ENCODE data around the gene TMA7B. TPM values are rescaled to one million over a fixed set of nuclear protein-coding genes. Genes with fewer than 3 reads are reported as not detected.

The TMA7B gene
- total RNA-seq, 2 experiments from 2014 or later, result 8.6 to 8.7 TPM

GRCh38 chr22:39967996-39968972, 8.1 kb downstream of the TMA7B start:
- ATAC-seq, result no peak
- H3K27me3 Mint-ChIP-seq (ENCODE audit: low read depth), result no peaks in the 10 kb centered on the region
- CTCF ChIA-PET, result interaction anchor here (1.9 kb wide), 1 partner anchor 57 kb away, joined by 9 read pairs; no protein-coding TSS in a partner anchor

GRCh38 chr22:39970742-39971141, 10.5 kb downstream of the TMA7B start:
- Mint-ChIP-seq H3K4me3 (no peak overlapping the region), H3K27me3 (ENCODE audit: low read depth) (no peaks in the 10 kb centered on the region), H3K27ac (no peak overlapping the region), H3K4me1 (ENCODE audit: low read depth) (no peaks in the 10 kb centered on the region), H3K9me3 (ENCODE audit: insufficient read depth) (no peaks in the 10 kb centered on the region), H3K36me3 (ENCODE audit: low read depth) (peaks cover 93% of the 10 kb centered on the region)
- DNase-seq (no peak), ATAC-seq (no peak)
- ChIA-PET CTCF (no interaction called here), POLR2A (interaction anchor here (1.0 kb wide), 1 partner anchor 8 kb away, joined by 4 read pairs; no protein-coding TSS in a partner anchor)

More at GRCh38 chr22:39967996-39968972, 8.1 kb downstream of the TMA7B start:
- Mint-ChIP-seq H3K27ac (peak overlapping the region; percentile 0), H3K4me3 (no peak overlapping the region), H3K36me3 (ENCODE audit: low read depth) (peaks cover 94% of the 10 kb centered on the region), H3K4me1 (ENCODE audit: low read depth) (peaks cover 7% of the 10 kb centered on the region), H3K9me3 (ENCODE audit: insufficient read depth) (no peaks in the 10 kb centered on the region)
- POLR2A ChIA-PET, result no interaction called here
- DNase-seq, result no peak

GRCh38 chr22:39972641-39973040, 12.4 kb downstream of the TMA7B start:
- Mint-ChIP-seq H3K9me3 (ENCODE audit: insufficient read depth) (no peaks in the 10 kb centered on the region), H3K27ac (peak overlapping the region; percentile 66), H3K36me3 (ENCODE audit: low read depth) (peaks cover 94% of the 10 kb centered on the region), H3K27me3 (ENCODE audit: low read depth) (no peaks in the 10 kb centered on the region), H3K4me3 (no peak overlapping the region), H3K4me1 (ENCODE audit: low read depth) (peaks cover 5% of the 10 kb centered on the region)
- ChIA-PET POLR2A (interaction anchor here (1.1 to 1.6 kb wide), 2 partner anchors 11 to 125 kb away, joined by 3 to 7 read pairs; no protein-coding TSS in a partner anchor), CTCF (interaction anchor here (0.7 to 1.6 kb wide), 2 partner anchors 11 to 29 kb away, joined by 3 to 4 read pairs; no protein-coding TSS in a partner anchor)
- ATAC-seq, result no peak
- DNase-seq, result no peak

- ChIA-PET POLR2A (interaction anchor here (1.0 to 1.6 kb wide), 3 partner anchors 11 to 126 kb away, joined by 3 to 7 read pairs (median 4); no protein-coding TSS in a partner anchor), CTCF (interaction anchor here (0.9 to 1.6 kb wide), 2 partner anchors 12 to 20 kb away, joined by 3 to 4 read pairs; no protein-coding TSS in a partner anchor)
- Mint-ChIP-seq H3K4me1 (ENCODE audit: low read depth) (peaks cover 10% of the 10 kb centered on the region), H3K27me3 (ENCODE audit: low read depth) (no peaks in the 10 kb centered on the region), H3K27ac (no peak overlapping the region), H3K9me3 (ENCODE audit: insufficient read depth) (no peaks in the 10 kb centered on the region), H3K4me3 (no peak overlapping the region), H3K36me3 (ENCODE audit: low read depth) (peaks cover 90% of the 10 kb centered on the region)
- ATAC-seq, result no peak
- no peak for DNase-seq
Measured at GRCh38 chr22:39973656-39974055, 13.5 kb downstream of the TMA7B start.

- peaks cover 13% of the 10 kb centered on the region for H3K4me1 Mint-ChIP-seq (ENCODE audit: low read depth)
- POLR2A ChIA-PET, result interaction anchor here (1.0 to 1.6 kb wide), 2 partner anchors 10 to 12 kb away, joined by 4 to 7 read pairs; no protein-coding TSS in a partner anchor
Measured at GRCh38 chr22:39974065-39974464, 13.9 kb downstream of the TMA7B start.

GRCh38 chr22:39979048-39979447, 18.9 kb downstream of the TMA7B start:
- CTCF ChIA-PET, result interaction anchor here (0.9 kb wide), 1 partner anchor 445 kb away, joined by 3 read pairs; no protein-coding TSS in a partner anchor
- POLR2A ChIA-PET, result interaction anchor here (0.8 kb wide), 1 partner anchor 384 kb away, joined by 3 read pairs; no protein-coding TSS in a partner anchor
- no peaks in the 10 kb centered on the region for H3K9me3 Mint-ChIP-seq (ENCODE audit: insufficient read depth)

More at GRCh38 chr22:39974065-39974464, 13.9 kb downstream of the TMA7B start:
- ATAC-seq (no peak), DNase-seq (no peak)
- CTCF ChIA-PET, result interaction anchor here (0.9 kb wide), 1 partner anchor 20 kb away, joined by 3 read pairs; no protein-coding TSS in a partner anchor
- no peaks in the 10 kb centered on the region for H3K27me3 Mint-ChIP-seq (ENCODE audit: low read depth)
- H3K9me3 Mint-ChIP-seq (ENCODE audit: insufficient read depth), result no peaks in the 10 kb centered on the region
- no peak overlapping the region for H3K4me3 Mint-ChIP-seq
- peaks cover 89% of the 10 kb centered on the region for H3K36me3 Mint-ChIP-seq (ENCODE audit: low read depth)
- no peak overlapping the region for H3K27ac Mint-ChIP-seq

GRCh38 chr22:39979458-39979857, 19.3 kb downstream of the TMA7B start:
- DNase-seq (no peak), ATAC-seq (no peak)
- H3K36me3 Mint-ChIP-seq (ENCODE audit: low read depth), result peaks cover 55% of the 10 kb centered on the region
- H3K27me3 Mint-ChIP-seq (ENCODE audit: low read depth), result no peaks in the 10 kb centered on the region
- ChIA-PET CTCF (interaction anchor here (0.9 to 1.0 kb wide), 2 partner anchors 46 to 445 kb away, joined by 3 read pairs; no protein-coding TSS in a partner anchor), POLR2A (interaction anchor here (0.6 kb wide), 1 partner anchor 37 kb away, joined by 3 read pairs; no protein-coding TSS in a partner anchor)
- H3K9me3 Mint-ChIP-seq (ENCODE audit: insufficient read depth), result no peaks in the 10 kb centered on the region
- H3K27ac Mint-ChIP-seq, result peak overlapping the region; percentile 54
- H3K4me3 Mint-ChIP-seq, result no peak overlapping the region
- H3K4me1 Mint-ChIP-seq (ENCODE audit: low read depth), result peaks cover 37% of the 10 kb centered on the region

More at GRCh38 chr22:39979048-39979447, 18.9 kb downstream of the TMA7B start:
- Mint-ChIP-seq H3K27me3 (ENCODE audit: low read depth) (no peaks in the 10 kb centered on the region), H3K4me1 (ENCODE audit: low read depth) (peaks cover 35% of the 10 kb centered on the region), H3K4me3 (no peak overlapping the region), H3K27ac (peak overlapping the region; percentile 54), H3K36me3 (ENCODE audit: low read depth) (peaks cover 55% of the 10 kb centered on the region)
- no peak for DNase-seq
- ATAC-seq, result no peak

GRCh38 chr22:39980596-39980995, 20.4 kb downstream of the TMA7B start:
- ATAC-seq (peak; percentile 17), DNase-seq (no peak)
- Mint-ChIP-seq H3K36me3 (ENCODE audit: low read depth) (peaks cover 55% of the 10 kb centered on the region), H3K9me3 (ENCODE audit: insufficient read depth) (no peaks in the 10 kb centered on the region), H3K4me3 (no peak overlapping the region), H3K27me3 (ENCODE audit: low read depth) (no peaks in the 10 kb centered on the region), H3K27ac (peak overlapping the region; percentile 43), H3K4me1 (ENCODE audit: low read depth) (peaks cover 47% of the 10 kb centered on the region)
- POLR2A ChIA-PET, result no interaction called here
- CTCF ChIA-PET, result interaction anchor here (1.1 kb wide), 1 partner anchor 29 kb away, joined by 3 read pairs; no protein-coding TSS in a partner anchor

- DNase-seq (no peak), ATAC-seq (no peak)
- Mint-ChIP-seq H3K9me3 (ENCODE audit: insufficient read depth) (no peaks in the 10 kb centered on the region), H3K27me3 (ENCODE audit: low read depth) (no peaks in the 10 kb centered on the region), H3K4me1 (ENCODE audit: low read depth) (peaks cover 43% of the 10 kb centered on the region), H3K4me3 (no peak overlapping the region), H3K27ac (peak overlapping the region; percentile 50), H3K36me3 (ENCODE audit: low read depth) (peaks cover 30% of the 10 kb centered on the region)
- ChIA-PET CTCF (interaction anchor here (1.6 kb wide), 1 partner anchor 449 kb away, joined by 4 read pairs; no protein-coding TSS in a partner anchor), POLR2A (interaction anchor here (0.6 to 1.7 kb wide), 3 partner anchors 10 to 428 kb away, joined by 3 to 7 read pairs (median 3); no protein-coding TSS in a partner anchor)
Measured at GRCh38 chr22:39983346-39983745, 23.1 kb downstream of the TMA7B start.

- ChIA-PET POLR2A (interaction anchor here (0.8 to 1.7 kb wide), 3 partner anchors 10 to 428 kb away, joined by 3 to 7 read pairs (median 4); no protein-coding TSS in a partner anchor), CTCF (interaction anchor here (1.1 to 1.6 kb wide), 2 partner anchors 41 to 449 kb away, joined by 3 to 4 read pairs; no protein-coding TSS in a partner anchor)
- ATAC-seq, result no peak
- peaks cover 40% of the 10 kb centered on the region for H3K4me1 Mint-ChIP-seq (ENCODE audit: low read depth)
- DNase-seq, result no peak
- no peak overlapping the region for H3K27ac Mint-ChIP-seq
- H3K9me3 Mint-ChIP-seq (ENCODE audit: insufficient read depth), result no peaks in the 10 kb centered on the region
- H3K4me3 Mint-ChIP-seq, result no peak overlapping the region
- H3K27me3 Mint-ChIP-seq (ENCODE audit: low read depth), result peaks cover 6% of the 10 kb centered on the region
- H3K36me3 Mint-ChIP-seq (ENCODE audit: low read depth), result peaks cover 27% of the 10 kb centered on the region
Measured at GRCh38 chr22:39984006-39984405, 23.8 kb downstream of the TMA7B start.

- ChIA-PET POLR2A (interaction anchor here (0.8 to 1.7 kb wide), 2 partner anchors 9 to 11 kb away, joined by 4 to 7 read pairs; no protein-coding TSS in a partner anchor), CTCF (interaction anchor here (1.1 to 1.6 kb wide), 2 partner anchors 40 to 450 kb away, joined by 3 to 4 read pairs; no protein-coding TSS in a partner anchor)
- H3K4me3 Mint-ChIP-seq, result no peak overlapping the region
- H3K9me3 Mint-ChIP-seq (ENCODE audit: insufficient read depth), result no peaks in the 10 kb centered on the region
- no peak for DNase-seq
- H3K27me3 Mint-ChIP-seq (ENCODE audit: low read depth), result peaks cover 9% of the 10 kb centered on the region
- no peak for ATAC-seq
- peak overlapping the region; percentile 33 for H3K27ac Mint-ChIP-seq
- peaks cover 20% of the 10 kb centered on the region for H3K36me3 Mint-ChIP-seq (ENCODE audit: low read depth)
- H3K4me1 Mint-ChIP-seq (ENCODE audit: low read depth), result peaks cover 33% of the 10 kb centered on the region
Measured at GRCh38 chr22:39984746-39985145, 24.5 kb downstream of the TMA7B start.

All from activated CD8-positive, alpha-beta T cell treated with anti-CD3 and anti-CD28 coated beads, Interleukin-2, amount 10 ng/mL, durations not matched to agents 7 days and 5 days (primary cell).